IPS-20b (cell line): ENCODE measurements around the gene DICER1.

Experiments
- H3K27ac ChIP-seq: one replicate; pipeline ENCODE4 v1.5.1; 2013; ENCODE audit warnings: low read length
- H3K27me3 ChIP-seq: 2 replicates; pipeline ENCODE4 v1.6.1; 2013; ENCODE audit warnings: mild to moderate bottlenecking, low read length, inconsistent platforms; ENCODE audit not compliant: insufficient read depth
- H3K36me3 ChIP-seq: 2 replicates; pipeline ENCODE4 v1.6.1; 2013; ENCODE audit warnings: low read depth, mild to moderate bottlenecking, inconsistent platforms, low read length, moderate library complexity; ENCODE audit not compliant: insufficient read depth
- H3K4me1 ChIP-seq: 2 replicates; pipeline ENCODE4 v1.6.1; 2013; ENCODE audit warnings: mild to moderate bottlenecking, control low read depth, inconsistent platforms, low read length, moderate library complexity; ENCODE audit not compliant: insufficient read depth
- H3K4me3 ChIP-seq: 2 replicates; pipeline ENCODE4 v1.5.1; 2013; ENCODE audit warnings: mild to moderate bottlenecking, low read length, inconsistent platforms
- H3K9ac ChIP-seq: 2 replicates; pipeline ENCODE4 v1.6.1; 2013; ENCODE audit warnings: low read depth, mild to moderate bottlenecking, inconsistent platforms, low read length, moderate library complexity
- H3K9me3 ChIP-seq: 2 replicates; pipeline ENCODE4 v1.6.1; 2013; ENCODE audit warnings: mild to moderate bottlenecking, low read depth, low read length, inconsistent platforms; ENCODE audit not compliant: insufficient read depth

The DICER1 gene

DNA sequence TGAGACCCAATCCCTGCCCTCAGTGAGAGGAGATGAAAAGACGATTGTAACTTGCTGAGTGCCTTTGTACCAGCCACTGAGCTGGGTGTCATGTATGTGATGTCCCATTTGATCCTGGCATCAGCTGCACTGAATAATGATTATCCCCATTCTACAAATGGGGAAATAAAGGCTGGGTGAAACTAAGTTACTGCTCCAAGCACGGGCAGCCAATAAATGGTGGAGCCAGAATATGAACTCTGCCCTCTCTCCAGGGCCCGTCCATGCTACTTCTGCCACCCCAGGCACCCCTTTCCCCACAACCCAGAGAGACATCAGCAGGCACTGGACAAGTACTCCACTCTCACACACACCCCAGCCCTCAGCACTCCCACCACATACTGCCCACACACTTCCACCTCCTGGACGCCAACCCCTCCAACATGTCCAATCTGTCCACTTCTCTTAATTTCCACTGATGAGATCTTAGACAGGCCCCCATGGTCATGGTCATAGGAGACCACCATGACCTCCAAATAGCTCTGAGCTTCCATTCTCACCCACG lies 115.8 kb downstream of the DICER1 start:
- Histone ChIP-seq H3K27me3 (no peaks in the 10 kb centered on the region), H3K36me3 (no peaks in the 10 kb centered on the region)

GRCh38 chr14:95040708-95041476 lies 116.4 kb downstream of the DICER1 start:
- H3K9ac ChIP-seq, result no peak overlapping the region

More for the DNA sequence above, 115.8 kb downstream of the DICER1 start:
- no peaks in the 10 kb centered on the region for H3K9me3 ChIP-seq
- no peak overlapping the region for H3K4me3 ChIP-seq
- H3K4me1 ChIP-seq, result peaks cover 5% of the 10 kb centered on the region; the same call in 1 of the 2 replicates
- no peak overlapping the region for H3K9ac ChIP-seq
- H3K27ac ChIP-seq, result no peak overlapping the region

GRCh38 chr14:95039993-95040348 lies 117.4 kb downstream of the DICER1 start:
- no peak overlapping the region for H3K9ac ChIP-seq
- H3K27ac ChIP-seq, result no peak overlapping the region
- H3K36me3 ChIP-seq, result no peaks in the 10 kb centered on the region
- no peaks in the 10 kb centered on the region for H3K27me3 ChIP-seq
- no peaks in the 10 kb centered on the region for H3K9me3 ChIP-seq
- H3K4me3 ChIP-seq, result no peak overlapping the region
- H3K4me1 ChIP-seq, result no peaks in the 10 kb centered on the region

More at GRCh38 chr14:95040708-95041476, 116.4 kb downstream of the DICER1 start:
- Histone ChIP-seq H3K4me3 (no peak overlapping the region), H3K9me3 (no peaks in the 10 kb centered on the region), H3K4me1 (peaks cover 5% of the 10 kb centered on the region; the same call in 1 of the 2 replicates), H3K27me3 (no peaks in the 10 kb centered on the region), H3K27ac (no peak overlapping the region), H3K36me3 (no peaks in the 10 kb centered on the region)

GRCh38 chr14:95039259-95039992 lies 117.9 kb downstream of the DICER1 start:
- no peaks in the 10 kb centered on the region for H3K9me3 ChIP-seq
- no peak overlapping the region for H3K4me3 ChIP-seq
- H3K9ac ChIP-seq, result no peak overlapping the region
- H3K36me3 ChIP-seq, result no peaks in the 10 kb centered on the region
- no peak overlapping the region for H3K27ac ChIP-seq
- no peaks in the 10 kb centered on the region for H3K27me3 ChIP-seq
- no peaks in the 10 kb centered on the region for H3K4me1 ChIP-seq

GRCh38 chr14:95038521-95039250 lies 118.6 kb downstream of the DICER1 start:
- Histone ChIP-seq H3K4me3 (no peak overlapping the region), H3K27me3 (no peaks in the 10 kb centered on the region), H3K9me3 (no peaks in the 10 kb centered on the region), H3K4me1 (no peaks in the 10 kb centered on the region), H3K36me3 (no peaks in the 10 kb centered on the region), H3K27ac (no peak overlapping the region), H3K9ac (no peak overlapping the region)

DNA sequence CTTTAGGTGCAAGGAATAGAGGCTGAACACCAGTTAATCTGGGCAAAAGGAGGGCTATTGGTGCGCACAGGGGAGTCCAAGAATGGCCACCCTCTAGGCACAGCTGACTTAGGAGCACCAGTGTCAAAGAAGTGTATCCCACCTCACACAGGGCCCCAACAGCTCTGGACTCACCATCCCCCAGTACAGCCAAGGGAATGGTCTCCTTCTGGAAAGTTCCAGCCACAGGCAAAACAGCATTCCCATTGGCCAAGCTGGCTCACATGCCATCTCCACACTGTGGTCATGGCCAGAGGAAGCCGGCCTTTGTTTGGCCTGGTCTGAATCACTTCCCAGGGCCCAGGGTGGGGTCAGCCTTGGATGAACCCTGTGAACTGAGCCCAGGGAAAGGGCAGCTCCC lies 120.1 kb downstream of the DICER1 start:
- no peaks in the 10 kb centered on the region for H3K36me3 ChIP-seq
- no peak overlapping the region for H3K9ac ChIP-seq
- no peaks in the 10 kb centered on the region for H3K27me3 ChIP-seq
- H3K9me3 ChIP-seq, result no peaks in the 10 kb centered on the region
- no peaks in the 10 kb centered on the region for H3K4me1 ChIP-seq
- no peak overlapping the region for H3K4me3 ChIP-seq
- H3K27ac ChIP-seq, result no peak overlapping the region
